ENCODE results near the gene ATOSA. TPM values are rescaled to one million over a fixed set of nuclear protein-coding genes. Genes with fewer than 3 reads are reported as not detected.

The ATOSA gene
- total RNA-seq, 1 donor from 2014 or later, result 52.4 TPM

DNA sequence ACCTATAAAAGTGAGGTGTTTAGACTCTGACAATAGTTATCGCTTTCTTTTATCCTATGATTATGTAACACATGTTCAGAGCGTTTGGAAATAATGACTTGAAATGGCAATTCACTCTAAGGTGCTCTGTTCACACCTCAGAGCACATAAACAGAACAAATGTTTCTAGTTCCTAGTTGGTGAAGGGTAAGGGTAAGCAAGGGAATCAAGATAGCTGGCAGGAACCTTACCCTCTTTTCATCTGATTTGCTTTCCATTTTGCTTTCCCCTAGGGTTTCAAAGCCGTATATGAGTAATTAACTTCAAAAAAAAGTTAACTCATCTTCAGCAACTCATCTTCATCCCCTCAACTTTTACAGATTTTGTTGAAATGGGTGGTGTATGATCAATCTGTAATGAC is 2.3 kb upstream of the ATOSA start:
- DNase-seq, result no peak

DNA sequence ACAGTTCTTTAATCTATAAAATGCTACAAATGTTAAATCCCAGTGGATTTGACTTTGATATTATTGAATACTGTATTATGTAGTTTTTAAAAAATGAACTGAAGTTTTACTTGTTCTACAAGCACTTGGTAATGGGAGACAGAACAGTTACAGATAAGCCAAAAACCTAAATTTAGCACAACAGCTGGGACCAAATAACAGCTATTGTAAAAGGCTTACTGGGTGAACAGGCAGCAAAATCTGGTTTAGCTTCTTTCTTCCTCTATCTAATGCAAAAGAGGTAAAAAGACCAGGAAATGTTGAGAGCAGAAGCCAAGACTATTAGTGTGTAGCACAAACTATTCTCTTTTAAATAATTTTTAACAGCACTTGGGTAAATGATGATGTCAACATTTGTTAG is 1.6 kb upstream of the ATOSA start:
- DNase-seq, result no peak

DNA sequence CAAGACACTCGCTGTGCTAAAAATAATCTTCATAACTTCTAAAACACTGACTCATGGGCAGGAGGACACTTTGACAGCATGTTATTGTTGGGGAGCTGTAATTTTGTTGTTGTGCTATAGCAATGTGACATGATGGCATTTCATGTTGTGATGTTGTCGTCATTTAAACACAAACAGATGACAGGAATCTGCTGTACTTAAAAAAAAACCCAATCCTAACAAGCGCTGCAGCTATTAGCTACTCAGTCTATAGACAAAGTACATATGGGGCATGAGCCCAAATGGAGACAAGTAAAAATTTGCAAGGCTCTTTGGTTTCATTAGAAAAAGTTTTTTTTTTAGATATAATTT is 828 bp upstream of the ATOSA start:
- no peak for DNase-seq

DNA sequence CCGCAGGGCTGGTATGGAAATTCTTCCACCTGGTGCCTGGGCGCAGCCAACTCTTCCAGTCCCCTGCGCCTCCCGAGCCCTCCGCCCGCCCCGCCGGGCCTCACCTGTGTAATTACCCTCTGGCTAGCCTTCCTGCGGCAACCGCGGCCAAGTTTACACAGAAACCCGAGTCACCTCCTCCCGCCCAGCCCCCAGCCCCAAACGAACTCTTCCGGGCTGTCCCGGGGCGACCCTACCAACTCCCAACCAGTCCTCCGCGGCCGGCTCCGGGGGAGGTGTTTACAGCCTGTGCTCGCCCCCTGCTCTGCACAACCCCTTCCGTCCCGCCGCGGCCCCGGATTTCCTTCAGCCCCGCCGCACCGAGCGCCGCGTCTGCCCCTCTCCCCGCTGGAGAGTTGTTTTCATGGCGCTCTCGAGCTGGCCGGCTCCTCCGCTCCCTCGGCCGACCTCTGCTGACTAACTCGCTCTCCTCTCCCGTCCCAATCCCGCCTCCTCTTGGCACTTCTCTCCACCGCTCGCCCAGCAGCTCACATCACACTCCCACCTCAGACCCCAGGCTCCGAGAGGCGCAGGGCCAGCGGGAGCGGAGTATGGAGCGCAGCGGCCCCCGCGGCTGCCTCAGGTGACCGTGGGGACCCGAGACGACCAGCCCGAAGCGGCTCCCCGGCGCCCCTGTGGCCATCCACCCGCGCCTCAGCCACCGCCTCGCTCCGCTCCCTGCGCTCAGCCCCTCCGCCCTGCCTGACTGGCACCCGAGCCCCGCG is 538 bp downstream of the ATOSA start:
- peak; percentile 63 for DNase-seq

DNA sequence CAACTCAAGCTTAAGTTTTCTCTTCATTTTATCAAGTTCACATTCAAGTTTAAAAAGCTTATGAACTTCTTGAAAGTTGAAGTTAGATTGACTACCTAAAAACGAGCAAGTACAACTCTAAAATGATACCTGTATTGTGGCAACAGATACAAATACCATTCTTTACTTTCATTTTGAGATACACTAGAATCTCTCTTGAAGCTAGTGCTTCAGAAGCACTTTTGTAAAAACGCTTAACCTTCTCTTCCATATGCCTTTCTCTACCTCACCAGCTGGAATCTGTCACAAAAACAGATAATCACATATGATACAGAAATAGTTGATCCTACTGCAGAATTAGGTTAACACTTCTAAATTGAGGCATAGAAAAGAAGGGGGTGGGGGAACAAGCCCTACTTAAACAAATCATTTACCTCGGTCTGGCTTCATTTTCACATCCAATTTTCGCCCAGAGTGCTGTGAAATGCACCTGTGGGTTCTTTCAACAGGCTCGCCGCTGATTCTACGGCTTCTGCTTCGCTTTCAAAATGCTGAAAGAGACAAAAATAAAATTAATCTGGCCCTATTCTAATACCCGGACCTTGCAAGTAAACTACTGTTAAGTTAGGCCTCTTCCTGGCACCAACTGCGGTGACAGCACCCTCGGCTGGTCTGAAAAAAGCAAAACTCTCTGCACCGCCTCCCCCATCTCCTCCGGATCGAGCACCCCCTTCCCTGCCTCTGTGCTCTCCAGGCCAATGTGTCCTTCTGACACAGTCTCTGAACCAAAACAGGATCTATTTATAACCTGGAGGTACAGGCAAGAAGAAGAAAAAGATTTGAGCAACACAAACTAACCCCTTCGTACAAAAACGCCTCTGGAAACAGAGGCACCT is 1.4 kb downstream of the ATOSA start:
- DNase-seq, result peak; percentile 42

DNA sequence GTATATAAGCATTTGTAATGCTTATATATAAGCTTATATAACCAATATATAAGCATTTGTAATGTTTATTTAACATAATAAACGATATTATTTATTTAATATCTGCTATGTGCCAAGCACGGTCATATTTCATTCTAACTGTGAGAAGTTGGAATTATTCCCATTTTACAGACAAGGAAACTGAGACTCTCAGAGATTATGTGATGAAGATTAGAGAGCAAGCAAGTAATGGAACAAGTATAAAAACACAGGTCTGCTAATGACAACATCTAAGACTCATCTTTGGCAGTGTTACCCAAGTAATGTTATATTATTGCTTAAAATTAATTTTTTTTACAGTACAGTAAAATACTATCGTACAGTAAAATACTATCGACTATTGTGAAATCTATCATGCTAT is 4.4 kb downstream of the ATOSA start:
- no peak for DNase-seq

DNA sequence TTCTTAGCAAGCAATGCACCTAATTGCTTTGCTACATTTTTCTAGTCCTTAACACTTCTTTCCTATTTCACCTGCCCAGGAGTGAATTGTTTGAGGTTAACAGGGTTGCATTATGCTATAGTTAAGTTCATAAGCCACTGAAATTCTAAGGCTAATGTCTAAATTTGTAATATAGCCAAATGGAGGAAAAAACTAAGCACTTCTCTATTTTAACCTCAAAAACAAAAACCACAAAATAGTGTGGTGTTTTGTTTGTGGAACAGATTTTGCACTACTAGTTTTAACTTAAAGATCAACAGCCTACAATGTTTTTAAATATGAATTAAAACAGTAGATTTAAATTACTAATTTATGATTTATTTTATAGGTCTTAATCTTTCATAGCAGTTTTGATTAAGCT is 5.5 kb downstream of the ATOSA start:
- DNase-seq, result no peak

DNA sequence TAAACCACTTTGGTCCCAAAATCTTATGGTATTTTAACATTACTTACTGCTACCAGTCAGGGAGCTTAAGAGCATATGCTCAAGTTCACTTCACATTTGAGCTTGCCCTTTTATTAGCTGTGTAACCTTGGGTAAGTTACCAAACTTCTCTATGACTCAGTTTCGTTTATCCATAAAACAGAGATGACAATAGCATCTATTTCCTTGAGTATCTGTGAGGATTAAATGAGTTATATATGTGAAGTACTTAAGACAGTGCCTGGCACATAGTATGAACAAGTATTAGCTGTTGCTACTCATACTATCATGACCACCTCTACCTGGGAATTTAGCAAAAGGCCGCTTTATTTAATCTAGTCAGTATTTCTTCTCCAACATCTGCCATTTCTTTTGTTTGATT is 5.9 kb downstream of the ATOSA start:
- no peak for DNase-seq

DNA sequence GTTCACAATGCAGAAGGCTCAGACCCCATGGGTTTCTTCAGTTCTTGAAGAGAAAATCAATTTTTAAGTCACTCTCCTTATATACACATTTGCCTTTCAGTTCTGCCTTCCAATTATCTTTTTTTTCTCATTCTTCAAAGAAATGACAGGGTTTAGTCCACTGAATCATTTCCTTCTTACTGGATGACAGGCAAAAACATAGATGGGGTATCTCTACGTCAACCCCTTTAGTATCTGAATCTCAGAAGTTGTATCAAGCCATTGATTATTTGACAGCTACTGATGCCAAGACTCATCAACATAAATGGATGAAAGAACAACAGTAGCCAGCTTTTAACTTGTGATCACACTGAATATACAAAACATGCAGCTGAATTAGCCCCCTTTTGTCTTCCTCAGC is 6.5 kb downstream of the ATOSA start:
- no peak for DNase-seq

DNA sequence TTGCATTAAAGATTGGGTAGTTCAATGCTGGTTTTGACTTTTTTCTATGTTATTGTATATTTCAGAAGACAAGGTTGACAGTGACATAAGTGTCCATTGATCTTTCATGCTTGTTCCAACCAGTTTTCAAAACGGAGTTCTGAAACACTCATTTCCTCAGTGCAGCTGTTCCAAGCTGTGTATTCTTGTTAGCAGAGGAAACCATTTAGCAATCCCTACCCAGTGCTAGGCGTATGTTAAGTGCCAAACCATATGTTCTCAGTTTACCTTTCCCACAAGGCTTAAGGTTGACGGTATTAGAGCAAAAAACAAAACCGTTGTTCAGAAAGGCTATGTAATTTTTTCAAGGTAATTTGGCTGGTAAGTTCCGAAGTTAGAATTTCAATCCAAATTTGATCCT is 9.1 kb downstream of the ATOSA start:
- DNase-seq, result no peak

DNA sequence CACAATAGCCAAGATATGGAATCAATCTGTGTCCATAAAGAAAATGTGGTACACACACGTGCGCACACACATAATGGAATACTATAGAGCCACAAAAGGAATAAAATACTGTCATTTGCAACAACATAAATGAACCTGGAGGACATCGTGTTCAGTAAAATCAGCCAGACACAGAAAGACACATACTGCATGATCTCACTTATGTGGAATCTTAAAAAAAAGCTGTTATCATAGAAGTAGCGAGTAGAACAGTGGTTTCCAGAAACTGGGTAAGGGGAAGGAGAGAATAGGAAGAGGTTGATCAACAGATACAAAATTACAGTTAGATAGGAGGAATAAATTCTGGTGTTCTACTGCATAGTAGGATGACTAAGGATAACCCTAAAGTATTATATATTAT is 11.1 kb downstream of the ATOSA start:
- no peak for DNase-seq

DNA sequence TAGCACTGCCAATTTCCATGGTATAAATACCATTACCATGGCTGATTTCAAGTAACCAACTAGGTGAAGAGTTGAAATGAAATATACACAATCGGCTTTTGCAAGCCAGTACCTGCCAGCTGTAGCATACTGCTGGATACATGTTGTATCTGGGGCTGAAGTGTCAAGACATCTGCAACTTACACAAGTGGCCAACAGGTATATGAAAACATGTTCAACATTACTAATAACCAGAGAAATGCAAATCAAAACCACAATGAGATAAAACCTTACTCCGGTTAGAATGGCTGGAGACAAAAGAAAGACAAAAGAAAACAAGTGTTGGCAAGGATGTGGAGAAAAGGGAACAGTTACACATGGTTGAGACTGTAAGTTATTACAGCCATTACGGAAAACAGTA is 11.6 kb downstream of the ATOSA start:
- no peak for DNase-seq

DNA sequence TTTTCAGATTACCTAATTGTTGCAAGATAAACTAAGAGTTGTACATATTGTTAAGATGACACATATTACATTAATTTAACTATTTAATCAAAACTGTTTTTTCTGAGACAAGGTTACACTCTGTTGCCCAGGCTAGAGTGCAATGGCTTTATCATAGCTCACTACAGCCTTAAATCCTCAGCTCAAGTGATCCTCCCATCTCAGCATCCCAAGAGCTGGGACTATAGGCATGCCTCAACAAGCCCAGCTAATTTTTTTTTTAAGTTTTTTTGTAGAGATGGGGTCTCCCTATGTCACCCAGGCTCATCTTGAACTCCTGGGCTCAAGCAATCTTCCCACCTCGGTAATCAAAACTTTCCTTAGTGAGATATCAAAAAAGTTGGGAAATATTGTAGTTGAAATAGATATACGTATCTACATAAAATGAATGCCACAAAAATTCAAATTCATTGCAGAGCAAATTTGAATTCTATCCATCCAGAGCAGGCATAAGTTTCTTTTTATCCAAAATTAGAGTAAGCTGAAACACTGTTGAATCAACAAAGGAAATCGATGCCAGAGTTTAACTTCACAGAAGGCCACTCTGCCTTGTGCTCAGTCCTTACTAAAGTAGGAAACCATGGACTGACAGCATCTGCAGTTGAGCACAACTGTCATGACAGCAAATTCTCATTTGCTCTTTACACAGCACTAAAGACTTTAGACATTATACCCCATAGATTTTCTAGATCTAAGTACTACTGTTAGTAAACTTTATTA is 15.5 kb downstream of the ATOSA start:
- no peak for DNase-seq

DNA sequence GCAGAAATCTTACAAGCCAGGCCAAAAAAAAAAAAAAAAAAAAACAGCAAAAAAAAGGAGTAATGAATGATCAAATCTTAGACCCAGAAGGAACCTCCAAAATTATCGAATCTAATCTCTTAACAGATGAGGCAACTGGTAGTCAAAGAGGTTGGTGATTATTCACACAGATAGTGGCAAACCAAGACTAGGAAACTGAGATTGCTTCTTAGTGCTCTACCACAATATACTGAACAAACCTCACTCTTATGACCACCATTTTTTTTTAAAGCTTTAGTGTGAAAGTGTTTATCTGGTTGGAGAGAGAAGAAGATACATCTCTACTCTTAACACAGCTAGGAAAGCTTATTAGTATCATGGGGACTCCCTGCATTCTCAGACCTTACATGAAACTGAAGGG is 17.3 kb downstream of the ATOSA start:
- DNase-seq, result no peak

DNA sequence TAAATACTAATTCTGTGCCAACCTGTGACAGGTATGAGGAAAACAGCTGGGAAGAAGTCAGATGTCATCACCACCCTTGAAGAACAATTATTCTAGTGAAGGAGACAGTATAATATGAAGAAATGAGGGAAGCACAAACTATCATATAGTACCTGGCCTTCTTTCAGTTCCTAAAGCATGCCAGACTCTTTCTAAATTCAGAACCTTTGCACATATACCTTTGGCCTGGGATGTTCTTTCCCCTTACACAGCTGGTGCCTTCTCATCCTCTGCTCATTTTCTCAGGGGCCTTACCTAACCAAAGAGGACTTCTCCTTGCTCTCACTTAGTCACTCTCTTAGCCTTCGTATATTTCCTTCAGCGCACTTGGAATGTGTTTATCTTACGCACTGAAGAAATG is 19.0 kb downstream of the ATOSA start:
- DNase-seq, result no peak

DNA sequence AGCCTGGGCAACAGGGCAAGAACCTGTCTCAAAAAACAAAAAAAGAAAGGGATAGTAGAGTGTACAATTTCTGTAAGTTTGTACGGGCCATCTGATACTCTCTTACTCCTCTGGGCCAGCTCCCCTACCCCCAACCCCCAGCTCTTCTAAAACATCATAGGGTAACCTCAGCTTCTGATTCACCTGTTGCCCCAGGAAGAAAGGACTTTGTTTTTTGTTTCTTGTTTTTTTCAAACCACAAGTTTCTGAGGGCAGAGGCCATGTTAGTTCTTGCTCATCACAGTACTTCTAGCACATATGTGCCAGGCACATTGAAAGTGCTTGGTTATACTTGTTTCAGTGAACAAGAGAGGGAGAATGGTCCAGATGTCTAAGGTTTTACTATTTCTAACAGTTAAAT is 20.2 kb downstream of the ATOSA start:
- DNase-seq, result no peak

DNA sequence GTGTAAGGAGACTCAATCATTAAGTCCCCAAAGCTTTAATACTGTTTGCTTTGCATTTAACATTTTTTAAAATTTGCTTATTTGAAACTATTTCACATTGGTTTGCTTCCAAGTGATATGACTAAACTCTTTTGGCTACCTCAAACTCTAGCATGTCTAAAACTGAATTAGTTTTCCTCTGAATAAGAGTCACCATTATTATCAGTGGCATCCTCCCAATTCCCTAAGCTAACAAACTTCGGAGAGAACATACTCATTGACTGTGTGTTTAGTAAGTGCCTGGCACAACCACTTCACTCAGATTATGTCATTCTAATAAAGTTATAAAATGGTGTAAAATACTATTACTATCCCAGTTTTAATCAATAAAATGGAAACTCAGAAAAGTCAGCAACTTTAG is 21.9 kb downstream of the ATOSA start:
- DNase-seq, result no peak

DNA sequence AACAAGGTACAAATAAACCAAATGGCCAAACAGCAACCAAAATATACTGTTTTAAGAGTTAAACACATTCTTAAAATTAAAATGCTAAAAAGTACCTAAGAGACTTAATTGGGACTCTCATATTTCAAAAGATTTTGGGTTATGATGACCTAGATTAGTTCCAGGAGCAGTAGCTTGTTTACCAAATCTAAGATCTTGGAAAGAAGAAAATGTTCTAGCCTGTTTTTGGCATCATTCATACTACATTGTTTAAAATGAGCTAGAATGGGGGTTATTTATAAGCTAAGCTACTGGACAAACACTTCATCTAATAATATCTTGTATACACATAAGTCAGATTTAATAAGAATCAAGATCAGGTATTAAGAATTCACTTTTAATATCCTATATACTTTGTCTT is 22.8 kb downstream of the ATOSA start:
- no peak for DNase-seq

DNA sequence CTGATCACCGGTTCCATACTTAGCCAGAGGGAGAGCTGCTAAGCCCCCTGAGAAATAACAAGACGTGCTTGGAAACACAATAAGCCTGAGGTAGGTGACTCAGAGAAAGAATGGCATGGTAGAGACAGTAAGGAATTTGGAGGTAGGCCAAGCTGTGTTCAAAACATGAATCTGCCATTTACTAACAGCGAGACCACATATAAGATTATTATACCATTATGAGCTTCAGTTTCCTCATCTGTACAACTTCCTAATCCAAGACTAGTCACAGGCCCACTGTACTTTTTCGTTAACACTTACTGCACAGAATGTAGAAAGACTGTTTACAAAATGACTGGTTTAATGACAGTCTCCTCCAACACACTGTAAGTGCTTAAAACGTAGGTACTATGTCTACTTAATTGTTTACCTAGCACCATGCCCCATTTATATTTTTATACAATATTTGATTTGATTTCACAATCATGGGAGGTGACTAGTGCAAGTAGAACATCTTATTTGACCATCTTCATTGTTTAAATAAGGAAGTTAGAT is 25.7 kb downstream of the ATOSA start:
- no peak for DNase-seq

DNA sequence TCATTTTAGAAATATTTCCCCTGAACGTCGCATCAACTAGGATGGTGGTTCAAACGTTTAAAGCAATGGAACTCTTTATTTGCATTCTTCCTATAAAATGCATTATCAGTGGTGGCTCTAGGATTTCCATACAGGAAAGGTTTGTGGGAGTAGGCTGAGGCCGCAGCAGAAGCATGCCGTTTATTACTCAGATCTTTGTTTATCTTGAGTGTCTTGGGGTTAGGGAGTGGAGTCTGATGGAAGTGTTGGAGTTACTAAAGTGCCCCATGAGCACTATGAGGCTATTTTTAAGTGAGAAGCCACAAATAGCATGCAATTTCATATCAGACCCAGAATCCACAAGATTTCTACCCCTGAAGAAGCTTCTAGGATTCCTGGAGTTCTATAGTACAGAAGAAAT is 26.2 kb downstream of the ATOSA start:
- no peak for DNase-seq

DNA sequence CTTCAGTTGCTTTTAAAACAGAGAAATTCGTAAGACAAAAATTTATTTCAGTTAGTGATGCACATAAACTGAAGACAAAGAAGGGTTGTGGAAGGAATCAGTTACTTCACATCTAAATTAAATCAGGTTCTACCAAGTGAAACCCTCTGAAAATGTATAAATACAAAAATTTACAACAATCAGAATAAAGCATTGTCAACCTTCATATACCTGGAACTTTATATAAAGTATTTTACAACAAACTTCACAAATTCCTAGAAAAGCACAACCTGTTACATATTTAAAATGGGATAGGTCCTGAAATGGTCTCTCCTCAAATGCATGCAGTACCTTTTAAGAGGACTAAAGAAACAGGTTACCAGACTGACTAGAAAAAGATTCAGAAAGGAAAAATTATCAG is 26.9 kb downstream of the ATOSA start:
- DNase-seq, result no peak

DNA sequence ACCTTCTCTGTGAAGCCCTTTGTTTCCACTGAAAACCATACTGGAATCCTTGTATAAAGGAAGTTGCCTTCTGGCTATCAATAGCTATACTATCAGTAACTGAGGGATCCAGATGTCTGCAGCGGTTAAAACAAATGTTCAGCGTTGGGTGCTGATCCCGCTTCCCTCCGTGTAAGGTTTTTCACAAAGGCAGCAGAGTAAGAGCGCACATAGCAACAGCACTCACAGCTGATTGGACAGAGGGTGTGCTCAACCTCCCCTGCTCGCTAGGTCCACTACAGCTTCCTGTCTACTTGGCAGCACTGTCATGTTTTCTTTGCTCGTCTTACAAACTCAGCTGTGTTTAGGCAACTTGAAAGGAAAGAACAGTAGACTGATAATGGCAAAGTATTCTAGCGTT is 27.3 kb downstream of the ATOSA start:
- peak; percentile 57 for DNase-seq

DNA sequence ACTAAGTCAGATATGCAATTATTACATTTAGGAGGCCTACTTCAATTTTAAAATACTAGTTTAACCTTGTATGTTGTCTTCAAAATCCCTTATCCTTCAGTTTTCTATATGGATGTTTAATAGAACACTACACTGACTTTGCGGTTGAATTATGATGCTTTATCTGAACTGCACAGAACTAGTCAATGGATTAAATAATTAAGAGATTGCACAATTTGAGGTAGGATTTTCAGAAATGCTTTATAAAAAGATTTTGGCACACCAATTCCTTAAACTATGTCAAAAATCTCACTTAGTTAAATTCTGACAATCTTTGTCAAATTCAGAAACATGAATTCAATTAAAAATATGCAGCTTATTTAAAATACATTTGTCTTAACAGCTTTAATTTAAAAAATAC is 28.1 kb downstream of the ATOSA start:
- DNase-seq, result no peak
